Activated CD8-positive, alpha-beta memory T cell treated with anti-CD3 and anti-CD28 coated beads for 36 hours (primary cell): ENCODE data around the gene XPNPEP2. TPM values are rescaled to one million over a fixed set of nuclear protein-coding genes. Genes with fewer than 3 reads are reported as not detected.

Experiments
- CTCF ChIA-PET: fragments of 350-600 bp; sonication (Branson Sonifier 250); formaldehyde crosslinking; loops from one replicate; lab custom pipeline; 2021; ENCODE audit warnings: antibody characterized with exemption; lab: Charles Lee
- POLR2A ChIA-PET: fragments of 350-600 bp; sonication (Branson Sonifier 250); formaldehyde crosslinking; loops from one replicate; lab custom pipeline; 2021; ENCODE audit warnings: antibody characterized with exemption; lab: Charles Lee
- total RNA-seq, 2 experiments: library from RNA; stranded (reverse); gene quantifications; one replicate each; pipeline ENCODE4 v1.2.3, GENCODE V29; 2021

Gene XPNPEP2
- total RNA-seq, 2 experiments from 2014 or later: 0.23 to 0.32 TPM

- POLR2A ChIA-PET: no interaction called here
- CTCF ChIA-PET: interaction anchor here (0.9 kb wide), 2 partner anchors 9 to 14 kb away, joined by 3 read pairs; no protein-coding TSS in a partner anchor
Measured at GRCh38 chrX:129808158-129808828, 69.5 kb downstream of the XPNPEP2 start.

- POLR2A ChIA-PET: no interaction called here
- CTCF ChIA-PET: interaction anchor here (0.6 to 0.9 kb wide), 2 partner anchors 14 to 251 kb away, joined by 3 read pairs; no protein-coding TSS in a partner anchor
Measured at GRCh38 chrX:129808829-129809796, 70.3 kb downstream of the XPNPEP2 start.

GRCh38 chrX:129813662-129814368, 75.0 kb downstream of the XPNPEP2 start:
- POLR2A ChIA-PET: no interaction called here

GRCh38 chrX:129818123-129818522, 79.3 kb downstream of the XPNPEP2 start:
- ChIA-PET CTCF (no interaction called here), POLR2A (no interaction called here)

More at GRCh38 chrX:129813662-129814368, 75.0 kb downstream of the XPNPEP2 start:
- CTCF ChIA-PET: no interaction called here

Other genes with a start within 250 kb of the XPNPEP2 start
- under 1 TPM; 0.06 TPM for gene SMARCA1, start 215.5 kb upstream of the XPNPEP2 start, total RNA-seq
- 1 to 10 TPM; 1.8 TPM for gene OCRL, start 198.7 kb upstream of the XPNPEP2 start, total RNA-seq
- gene APLN, start 84.0 kb upstream of the XPNPEP2 start, total RNA-seq: under 1 TPM; 0.57 to 0.88 TPM
- gene SASH3, start 41.0 kb downstream of the XPNPEP2 start, total RNA-seq: 100 to 1,000 TPM; 129 to 130 TPM
- gene ZDHHC9, start 104.9 kb downstream of the XPNPEP2 start, total RNA-seq: 10 to 100 TPM; 13.4 TPM
- gene UTP14A, start 167.2 kb downstream of the XPNPEP2 start, total RNA-seq: 10 to 100 TPM; 62.8 to 63.3 TPM
- 10 to 100 TPM; 11.6 to 12.6 TPM for gene BCORL1, start 243.7 kb downstream of the XPNPEP2 start, total RNA-seq